AG10803 (cell line): Measurements from ENCODE around the gene CD84.

Source experiments
- DNase-seq: peaks from one replicate; pipeline ENCODE4 v3.0.0; 2010; ENCODE audit warnings: low read depth
- H3K4me3 ChIP-seq: 2 replicates; pipeline ENCODE4 v1.5.1; 2011; ENCODE audit warnings: mild to moderate bottlenecking, low read length, control low read depth
- CTCF ChIP-seq: conservative IDR thresholded peaks from 2 replicates; pipeline ENCODE4 v1.5.1; 2011; ENCODE audit warnings: mild to moderate bottlenecking, low read length, control low read depth, inconsistent platforms

Gene CD84

GRCh38 chr1:160623862-160624261 is 44.6 kb upstream of the CD84 start:
- no peak for TF ChIP-seq CTCF
- no peak overlapping the region for H3K4me3 ChIP-seq
- DNase-seq = no peak

GRCh38 chr1:160623227-160623633 is 43.9 kb upstream of the CD84 start:
- H3K4me3 ChIP-seq = no peak overlapping the region
- no peak for TF ChIP-seq CTCF
- DNase-seq = no peak

GRCh38 chr1:160622501-160623226 is 43.4 kb upstream of the CD84 start:
- H3K4me3 ChIP-seq = no peak overlapping the region
- TF ChIP-seq CTCF = no peak
- DNase-seq = no peak

GRCh38 chr1:160621633-160622413 is 42.5 kb upstream of the CD84 start:
- no peak for TF ChIP-seq CTCF

DNA sequence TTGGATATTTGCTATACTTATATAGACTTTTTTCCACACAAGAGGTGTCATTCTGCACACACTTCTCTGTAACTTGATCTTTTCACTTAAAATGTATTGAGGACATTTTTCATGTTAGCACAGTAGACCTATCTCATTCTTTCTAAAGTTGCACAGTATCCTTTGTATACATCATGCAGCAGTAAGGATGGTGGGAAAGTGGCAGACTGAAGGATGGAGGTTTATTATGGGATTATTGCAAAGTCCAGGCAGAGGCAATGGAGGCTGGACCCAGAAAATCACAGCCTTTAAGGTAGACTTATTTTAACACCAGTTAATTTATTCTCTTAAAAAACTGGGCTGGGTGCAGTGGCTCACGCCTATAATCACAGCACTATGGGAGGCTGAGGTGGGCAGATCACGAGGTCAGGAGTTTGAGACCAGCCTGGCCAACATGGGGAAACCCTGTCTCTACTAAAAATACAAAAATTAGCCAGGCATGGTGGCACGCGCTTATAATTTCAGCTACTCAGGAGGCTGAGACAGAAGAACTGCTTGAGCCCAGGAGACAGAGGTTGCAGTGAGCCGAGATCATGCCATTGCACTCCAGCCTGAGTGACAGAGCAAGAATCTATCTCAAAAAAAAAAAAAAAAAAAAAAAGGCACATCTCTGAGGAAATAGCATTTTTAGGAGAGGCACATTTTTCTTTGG is 41.8 kb upstream of the CD84 start:
- TF ChIP-seq CTCF = no peak
- no peak overlapping the region for H3K4me3 ChIP-seq
- no peak for DNase-seq

More at GRCh38 chr1:160621633-160622413, 42.5 kb upstream of the CD84 start:
- DNase-seq = no peak
- no peak overlapping the region for H3K4me3 ChIP-seq

- no peak for DNase-seq
- no peak overlapping the region for H3K4me3 ChIP-seq
- no peak for TF ChIP-seq CTCF
Measured at GRCh38 chr1:160619742-160620277, 40.5 kb upstream of the CD84 start.
